ENCODE data around the gene NOLC1. TPM values are rescaled to one million over a fixed set of nuclear protein-coding genes. Genes with fewer than 3 reads are reported as not detected.

The NOLC1 gene
- total RNA-seq (2014; rRNA removed; shearing (Covaris generic)) = 55.3 and 72.3 TPM in 2 replicates

GRCh38 chr10:102151774-102152544 is at the start of gene NOLC1:
Gene NOLC1 (plus strand): TSS chr10:102152389. CDS start chr10:102152411, 22 bp downstream.
- peak; percentile 98 for DNase-seq (ENCODE audit: low spot score)

GRCh38 chr10:102102421-102102820 is 49.8 kb upstream of the NOLC1 start:
- DNase-seq (ENCODE audit: low spot score) = no peak

- peak; percentile 3 for DNase-seq (ENCODE audit: low spot score)
Measured at GRCh38 chr10:102106998-102107397, 45.2 kb upstream of the NOLC1 start.

- peak; percentile 2 for DNase-seq (ENCODE audit: low spot score)
Measured at GRCh38 chr10:102109166-102110116, 42.7 kb upstream of the NOLC1 start.

GRCh38 chr10:102111276-102111675 is 40.9 kb upstream of the NOLC1 start:
- DNase-seq (ENCODE audit: low spot score) = no peak

GRCh38 chr10:102112210-102112817 is 39.9 kb upstream of the NOLC1 start:
- no peak for DNase-seq (ENCODE audit: low spot score)

- DNase-seq (ENCODE audit: low spot score) = no peak
Measured at GRCh38 chr10:102113261-102113955, 38.8 kb upstream of the NOLC1 start.

- no peak for DNase-seq (ENCODE audit: low spot score)
Measured at GRCh38 chr10:102113956-102114857, 38.0 kb upstream of the NOLC1 start.

- DNase-seq (ENCODE audit: low spot score) = peak; percentile 76
Measured at GRCh38 chr10:102114861-102115618, 37.1 kb upstream of the NOLC1 start.

GRCh38 chr10:102115775-102116174 is 36.4 kb upstream of the NOLC1 start:
- no peak for DNase-seq (ENCODE audit: low spot score)

- DNase-seq (ENCODE audit: low spot score) = no peak
Measured at GRCh38 chr10:102116656-102117055, 35.5 kb upstream of the NOLC1 start.

- peak; percentile 89 for DNase-seq (ENCODE audit: low spot score)
Measured at GRCh38 chr10:102117391-102118159, 34.6 kb upstream of the NOLC1 start.

- no peak for DNase-seq (ENCODE audit: low spot score)
Measured at GRCh38 chr10:102118867-102119266, 33.3 kb upstream of the NOLC1 start.

GRCh38 chr10:102119417-102120141 is 32.6 kb upstream of the NOLC1 start:
- DNase-seq (ENCODE audit: low spot score) = peak; percentile 45

GRCh38 chr10:102120142-102120990 is 31.8 kb upstream of the NOLC1 start, which contains the start of gene LDB1:
Gene LDB1 (minus strand): TSS chr10:102120368. CDS start chr10:102120110, 258 bp downstream.
- peak; percentile 59 for DNase-seq (ENCODE audit: low spot score)

- DNase-seq (ENCODE audit: low spot score) = peak; percentile 65
Measured at GRCh38 chr10:102120991-102121738, 31.0 kb upstream of the NOLC1 start.

All from H4 (cell line).